ENCODE results near the gene ACTRT2. TPM values are rescaled to one million over a fixed set of nuclear protein-coding genes. Genes with fewer than 3 reads are reported as not detected.

ACTRT2 gene
- total and polyA plus RNA-seq, 9 donors: not detected

DNA sequence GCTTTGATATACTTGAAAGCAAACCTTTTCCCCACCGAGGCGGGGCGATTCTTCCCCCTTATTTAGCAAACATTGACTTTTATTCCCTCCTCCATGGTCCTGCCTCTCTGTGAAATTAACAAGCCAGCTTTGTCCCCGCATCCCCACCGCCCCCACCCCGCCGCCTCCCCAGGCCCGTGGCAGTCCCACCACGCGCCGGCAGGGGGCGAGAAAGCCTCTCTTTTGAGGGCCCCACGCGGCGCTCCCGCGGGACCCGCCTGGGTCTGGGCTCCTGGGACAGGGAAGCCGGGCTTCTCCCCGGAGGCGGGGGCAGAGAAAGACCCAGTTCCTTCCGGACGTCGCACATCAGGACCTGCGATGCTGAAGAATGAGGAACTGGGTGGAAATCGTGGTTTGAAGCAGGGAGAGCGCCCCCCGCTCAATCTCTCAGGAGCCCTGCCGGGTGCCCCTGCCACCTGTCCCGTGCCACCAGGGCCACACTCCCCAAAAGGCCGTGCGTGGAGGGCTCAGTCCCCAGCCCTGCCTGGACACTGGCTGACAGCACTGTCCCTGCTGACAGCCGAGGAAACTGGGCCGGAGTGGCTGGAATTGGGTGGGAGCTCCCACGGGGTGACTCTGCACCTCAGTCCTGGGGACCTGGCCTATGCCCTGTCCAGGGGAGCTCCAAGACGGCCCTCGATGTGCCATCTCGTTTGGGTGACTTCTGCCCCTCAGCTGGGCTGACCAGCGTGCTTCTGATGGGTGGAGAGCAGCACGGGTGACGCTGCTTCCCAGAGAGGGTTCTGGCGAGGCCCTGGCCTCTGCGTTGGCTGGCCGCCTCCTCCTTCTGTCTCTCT is 8.6 kb upstream of the ACTRT2 start:
- Histone ChIP-seq H3K9me3 (replicated peaks; ENCODE audit: control insufficient read depth, low read depth, low read length) (peaks cover 17% of the 10 kb centered on the region), H3K36me3 (ENCODE audit: control insufficient read depth, insufficient read depth, low read length) (no peaks in the 10 kb centered on the region), H3K27ac (ENCODE audit: low read length) (no peak overlapping the region), H3K4me1 (ENCODE audit: control insufficient read depth, insufficient read depth, low read length) (peaks cover 10% of the 10 kb centered on the region), H3K27me3 (ENCODE audit: control insufficient read depth, insufficient read depth, low read length) (peaks cover 48% of the 10 kb centered on the region), H3K4me3 (ENCODE audit: low read length) (no peak overlapping the region)
- peak; percentile 16 for DNase-seq
- 33% methylated on average over 30 of the region's 44 CpGs for WGBS (ENCODE audit: insufficient coverage)

- no peaks in the 10 kb centered on the region for H3K36me3 ChIP-seq (ENCODE audit: control insufficient read depth, insufficient read depth, low read length)
- H3K27ac ChIP-seq (ENCODE audit: low read length): no peak overlapping the region
- H3K4me1 ChIP-seq (ENCODE audit: control insufficient read depth, insufficient read depth, low read length): peaks cover 10% of the 10 kb centered on the region
- H3K9me3 ChIP-seq (replicated peaks; ENCODE audit: control insufficient read depth, low read depth, low read length): peaks cover 9% of the 10 kb centered on the region
- no peak overlapping the region for H3K4me3 ChIP-seq (ENCODE audit: low read length)
- DNase-seq: no peak
- peaks cover 48% of the 10 kb centered on the region for H3K27me3 ChIP-seq (ENCODE audit: control insufficient read depth, insufficient read depth, low read length)
- 82% methylated on average over 12 of the region's 15 CpGs for WGBS (ENCODE audit: insufficient coverage)
Measured at GRCh38 chr1:3013371-3014049, 7.8 kb upstream of the ACTRT2 start.

- peaks cover 46% of the 10 kb centered on the region for H3K27me3 ChIP-seq (ENCODE audit: control insufficient read depth, insufficient read depth, low read length)
- WGBS (ENCODE audit: insufficient coverage): 67% methylated on average over 6 of the region's 10 CpGs
- H3K27ac ChIP-seq (ENCODE audit: low read length): no peak overlapping the region
- H3K4me1 ChIP-seq (ENCODE audit: control insufficient read depth, insufficient read depth, low read length): peaks cover 10% of the 10 kb centered on the region
- no peaks in the 10 kb centered on the region for H3K36me3 ChIP-seq (ENCODE audit: control insufficient read depth, insufficient read depth, low read length)
- H3K4me3 ChIP-seq (ENCODE audit: low read length): no peak overlapping the region
- H3K9me3 ChIP-seq (replicated peaks; ENCODE audit: control insufficient read depth, low read depth, low read length): peaks cover 4% of the 10 kb centered on the region
- DNase-seq: no peak
Measured at GRCh38 chr1:3014050-3014440, 7.2 kb upstream of the ACTRT2 start.

DNA sequence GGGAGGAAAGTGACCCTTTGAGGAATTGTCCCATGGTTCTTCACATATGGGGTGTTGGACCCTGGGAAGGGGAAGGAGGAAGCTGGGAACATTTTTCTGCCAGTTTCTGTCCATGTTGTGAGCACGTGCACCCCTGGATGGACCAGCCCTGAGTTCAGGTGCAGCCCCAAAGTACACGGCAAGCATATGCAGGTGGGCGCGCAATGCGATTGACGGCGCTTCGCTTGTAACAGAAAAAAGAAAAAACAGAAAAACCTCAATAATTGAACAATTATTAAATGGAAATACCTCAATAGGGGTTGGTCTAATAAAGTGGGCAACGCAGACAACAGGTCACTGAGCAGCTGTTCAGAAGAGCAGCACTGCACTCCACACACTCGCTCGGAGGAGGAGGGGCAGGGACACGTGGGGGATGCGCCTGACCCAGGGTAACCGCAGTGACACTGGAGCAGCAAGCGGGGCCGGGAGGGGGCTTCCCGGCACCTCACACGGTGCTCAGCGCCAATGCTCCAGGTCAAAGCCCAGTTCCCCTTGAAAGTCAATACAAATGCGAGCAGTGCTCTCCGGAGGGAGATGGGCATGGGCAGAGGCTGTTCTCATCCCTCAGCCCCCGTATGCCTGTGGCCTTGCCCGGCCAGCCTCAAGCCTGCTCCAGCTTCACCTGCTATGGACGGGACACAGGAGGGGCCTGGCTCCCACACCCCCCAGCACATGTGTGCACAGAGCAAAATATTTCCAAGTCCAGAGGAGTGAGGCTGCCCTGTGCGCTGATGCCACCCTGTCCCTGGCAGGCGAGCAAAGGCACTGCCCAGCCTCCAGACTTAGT is 6.6 kb upstream of the ACTRT2 start:
- Histone ChIP-seq H3K36me3 (ENCODE audit: control insufficient read depth, insufficient read depth, low read length) (no peaks in the 10 kb centered on the region), H3K9me3 (replicated peaks; ENCODE audit: control insufficient read depth, low read depth, low read length) (peaks cover 2% of the 10 kb centered on the region), H3K27me3 (ENCODE audit: control insufficient read depth, insufficient read depth, low read length) (peaks cover 46% of the 10 kb centered on the region), H3K4me3 (ENCODE audit: low read length) (no peak overlapping the region), H3K27ac (ENCODE audit: low read length) (no peak overlapping the region), H3K4me1 (ENCODE audit: control insufficient read depth, insufficient read depth, low read length) (peaks cover 10% of the 10 kb centered on the region)
- WGBS (ENCODE audit: insufficient coverage): 53% methylated on average over 15 of the region's 26 CpGs
- no peak for DNase-seq

DNA sequence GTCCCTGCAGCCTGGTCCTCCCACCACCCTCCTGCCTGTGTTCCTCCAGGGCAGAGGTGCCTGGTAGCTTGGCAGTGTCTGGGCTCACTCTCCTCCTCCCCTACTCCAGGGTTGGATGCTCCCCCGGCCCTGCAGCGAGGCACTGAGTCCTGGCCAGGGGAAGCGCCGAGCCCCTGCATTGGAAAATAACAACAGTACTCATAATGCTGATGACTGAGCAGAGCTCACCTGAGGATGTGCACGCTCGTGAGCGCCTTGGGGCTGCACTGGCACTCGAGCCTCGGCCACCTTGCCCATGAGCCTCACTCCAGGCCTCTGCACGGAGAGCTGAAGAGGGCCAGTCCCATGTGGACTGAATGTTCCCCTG is 6.0 kb upstream of the ACTRT2 start:
- H3K27ac ChIP-seq (ENCODE audit: low read length): no peak overlapping the region
- H3K9me3 ChIP-seq (replicated peaks; ENCODE audit: control insufficient read depth, low read depth, low read length): peaks cover 2% of the 10 kb centered on the region
- H3K4me1 ChIP-seq (ENCODE audit: control insufficient read depth, insufficient read depth, low read length): peaks cover 10% of the 10 kb centered on the region
- H3K36me3 ChIP-seq (ENCODE audit: control insufficient read depth, insufficient read depth, low read length): no peaks in the 10 kb centered on the region
- peaks cover 46% of the 10 kb centered on the region for H3K27me3 ChIP-seq (ENCODE audit: control insufficient read depth, insufficient read depth, low read length)
- WGBS (ENCODE audit: insufficient coverage): 64% methylated on average over 7 of the region's 10 CpGs
- no peak overlapping the region for H3K4me3 ChIP-seq (ENCODE audit: low read length)
- DNase-seq: no peak

DNA sequence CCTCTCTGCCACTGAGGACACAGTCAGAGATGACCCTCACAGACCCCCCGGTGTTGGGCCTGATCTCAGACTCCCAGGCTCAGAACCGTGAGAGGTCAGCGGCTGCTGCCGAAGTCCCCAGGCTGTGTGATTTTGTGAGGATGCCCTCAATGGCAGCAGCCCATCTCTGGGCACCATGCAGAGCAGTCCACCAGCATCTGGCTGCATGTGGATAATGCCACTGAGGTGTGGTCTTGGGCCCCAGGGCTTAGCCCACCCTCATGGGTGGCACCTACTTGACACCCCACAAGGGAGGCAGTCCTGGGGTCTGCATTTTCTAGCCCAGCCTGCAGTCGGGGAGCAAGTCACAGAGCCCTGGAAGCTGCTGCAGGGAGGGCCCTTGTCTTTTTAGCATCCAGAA is 5.5 kb upstream of the ACTRT2 start:
- peaks cover 10% of the 10 kb centered on the region for H3K4me1 ChIP-seq (ENCODE audit: control insufficient read depth, insufficient read depth, low read length)
- 71% methylated on average over 4 of the region's 5 CpGs for WGBS (ENCODE audit: insufficient coverage)

DNA sequence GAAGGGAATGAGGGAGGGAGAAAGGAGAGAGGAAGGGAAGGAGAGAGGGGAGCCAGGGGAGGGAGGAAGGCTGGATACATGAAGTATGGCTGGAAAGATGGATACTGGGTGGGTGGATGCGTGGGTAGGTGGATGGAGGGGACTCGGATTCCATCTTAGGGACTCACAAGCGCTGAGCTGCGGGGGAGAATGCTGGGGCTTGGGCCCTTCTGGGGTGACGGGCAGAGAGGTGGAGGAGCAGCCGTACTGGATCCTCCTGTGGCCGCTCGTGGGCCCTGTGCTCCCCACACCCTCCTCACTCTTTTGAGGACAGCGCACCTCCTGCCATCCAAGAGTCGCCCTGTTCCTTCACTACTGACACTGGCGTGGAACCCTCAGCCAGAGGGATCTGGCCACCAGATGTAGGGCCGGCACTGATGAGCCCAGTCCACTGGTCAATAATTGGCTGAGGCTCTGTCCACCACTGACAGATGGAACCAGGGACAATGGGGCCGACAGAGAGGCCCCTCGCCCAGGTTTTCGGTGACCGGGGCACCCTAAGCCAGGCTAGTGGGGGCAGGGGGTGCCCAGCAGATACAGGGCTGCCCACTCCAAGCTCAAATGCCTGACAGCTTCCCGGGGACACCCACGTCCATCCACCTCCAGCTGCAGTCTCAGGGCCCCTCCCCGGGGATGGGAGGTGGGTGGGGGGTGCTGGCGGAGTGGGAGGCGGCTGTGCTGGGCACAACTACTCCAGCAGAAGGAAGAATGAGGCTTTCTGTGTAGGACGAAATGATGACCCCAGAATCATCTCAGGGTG is 4.4 kb upstream of the ACTRT2 start:
- H3K36me3 ChIP-seq (ENCODE audit: control insufficient read depth, insufficient read depth, low read length): no peaks in the 10 kb centered on the region
- H3K9me3 ChIP-seq (replicated peaks; ENCODE audit: control insufficient read depth, low read depth, low read length): no peaks in the 10 kb centered on the region
- DNase-seq: no peak
- H3K27me3 ChIP-seq (ENCODE audit: control insufficient read depth, insufficient read depth, low read length): peaks cover 37% of the 10 kb centered on the region
- no peak overlapping the region for H3K4me3 ChIP-seq (ENCODE audit: low read length)
- H3K27ac ChIP-seq (ENCODE audit: low read length): no peak overlapping the region
- WGBS (ENCODE audit: insufficient coverage): 64% methylated on average over 12 of the region's 22 CpGs
- H3K4me1 ChIP-seq (ENCODE audit: control insufficient read depth, insufficient read depth, low read length): peaks cover 9% of the 10 kb centered on the region

More for the DNA sequence above, 5.5 kb upstream of the ACTRT2 start:
- Histone ChIP-seq H3K36me3 (ENCODE audit: control insufficient read depth, insufficient read depth, low read length) (no peaks in the 10 kb centered on the region), H3K4me3 (ENCODE audit: low read length) (no peak overlapping the region), H3K9me3 (replicated peaks; ENCODE audit: control insufficient read depth, low read depth, low read length) (peaks cover 2% of the 10 kb centered on the region), H3K27ac (ENCODE audit: low read length) (no peak overlapping the region), H3K27me3 (ENCODE audit: control insufficient read depth, insufficient read depth, low read length) (peaks cover 46% of the 10 kb centered on the region)
- DNase-seq: no peak

DNA sequence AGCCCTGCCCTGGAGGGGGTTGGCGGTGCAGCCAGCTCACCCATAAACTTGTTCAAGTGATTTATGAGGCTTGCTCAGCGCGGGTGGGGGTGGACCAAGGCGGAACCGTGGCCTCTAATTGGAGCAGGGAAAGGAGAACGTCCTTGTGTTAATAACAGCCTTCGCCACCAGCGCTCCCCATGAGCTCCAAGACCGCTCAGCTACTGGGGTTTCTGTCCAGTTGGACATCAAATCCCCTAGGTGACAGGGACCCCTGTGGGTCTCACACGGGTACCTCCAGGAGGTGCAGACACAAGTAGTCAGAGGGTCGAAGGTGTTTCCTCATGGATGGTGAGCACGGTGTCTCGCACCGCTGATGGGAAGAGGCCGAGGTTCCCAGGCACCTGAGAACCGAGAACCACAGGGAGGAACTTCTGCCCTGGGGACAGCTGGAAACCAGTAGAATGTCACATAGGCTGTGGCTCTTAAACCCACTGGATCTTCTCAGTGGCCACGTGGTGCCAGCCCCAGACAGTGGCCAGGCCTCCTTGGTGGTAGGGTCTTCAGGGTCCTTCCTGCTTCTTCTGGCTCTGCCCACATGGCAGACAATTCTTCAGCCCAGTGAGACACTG is 3.7 kb upstream of the ACTRT2 start:
- Histone ChIP-seq H3K36me3 (ENCODE audit: control insufficient read depth, insufficient read depth, low read length) (no peaks in the 10 kb centered on the region), H3K4me3 (ENCODE audit: low read length) (no peak overlapping the region), H3K27ac (ENCODE audit: low read length) (no peak overlapping the region), H3K4me1 (ENCODE audit: control insufficient read depth, insufficient read depth, low read length) (peaks cover 3% of the 10 kb centered on the region), H3K9me3 (replicated peaks; ENCODE audit: control insufficient read depth, low read depth, low read length) (no peaks in the 10 kb centered on the region), H3K27me3 (ENCODE audit: control insufficient read depth, insufficient read depth, low read length) (peaks cover 35% of the 10 kb centered on the region)
- WGBS (ENCODE audit: insufficient coverage): 67% methylated on average over 15 of the region's 17 CpGs
- DNase-seq: no peak

DNA sequence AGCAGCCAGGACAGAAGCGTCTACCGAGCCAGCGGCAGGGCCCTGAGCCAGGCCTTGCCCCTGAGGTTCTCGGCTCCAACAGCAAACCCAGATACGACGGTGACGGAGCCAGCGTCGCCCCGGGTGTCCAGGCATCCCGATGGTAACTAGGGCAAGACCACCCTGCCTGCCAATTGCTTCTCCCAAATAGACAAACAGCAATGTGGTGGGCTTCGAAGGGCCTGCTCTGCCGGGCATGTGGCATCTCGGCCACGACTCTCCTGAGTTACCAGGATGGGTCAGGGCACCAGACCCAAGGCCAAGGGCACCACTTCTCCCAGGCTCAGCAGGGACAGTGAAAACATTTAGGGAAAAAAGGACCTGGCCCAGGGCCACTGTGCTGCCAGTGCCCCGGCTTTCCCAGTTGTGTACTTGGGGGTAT is 3.2 kb upstream of the ACTRT2 start:
- no peak for DNase-seq
- peaks cover 30% of the 10 kb centered on the region for H3K27me3 ChIP-seq (ENCODE audit: control insufficient read depth, insufficient read depth, low read length)
- H3K36me3 ChIP-seq (ENCODE audit: control insufficient read depth, insufficient read depth, low read length): no peaks in the 10 kb centered on the region
- no peak overlapping the region for H3K4me3 ChIP-seq (ENCODE audit: low read length)
- H3K4me1 ChIP-seq (ENCODE audit: control insufficient read depth, insufficient read depth, low read length): no peaks in the 10 kb centered on the region
- H3K27ac ChIP-seq (ENCODE audit: low read length): no peak overlapping the region
- WGBS (ENCODE audit: insufficient coverage): 82% methylated on average over 16 of the region's 16 CpGs
- H3K9me3 ChIP-seq (replicated peaks; ENCODE audit: control insufficient read depth, low read depth, low read length): no peaks in the 10 kb centered on the region

All from muscle of leg (tissue), 11 donors.